AG09309 (cell line): ENCODE data around the gene TPRX1.
"Not testable (repeated sequence)": the region's sequence is repeated elsewhere in the genome, so short reads cannot be mapped to it uniquely, and the experiment has no call there.

ENCODE experiments used
- DNase-seq: peaks from one replicate; pipeline ENCODE4 v3.0.0-alpha.2; 2010; ENCODE audit warnings: low read depth
- H3K4me3 ChIP-seq: 2 replicates; pipeline ENCODE4 v1.5.1; 2011; ENCODE audit warnings: mild to moderate bottlenecking, low read depth, low read length, moderate library complexity; ENCODE audit not compliant: control insufficient read depth
- TF ChIP-seq, protein P1 (sequence below): IDR thresholded peaks from 2 replicates; pipeline ENCODE4 v1.5.1; 2011; ENCODE audit warnings: mild to moderate bottlenecking, low read depth, low read length, inconsistent platforms; ENCODE audit not compliant: insufficient read depth, control insufficient read depth; ENCODE audit errors: missing control alignments

Gene TPRX1

DNA sequence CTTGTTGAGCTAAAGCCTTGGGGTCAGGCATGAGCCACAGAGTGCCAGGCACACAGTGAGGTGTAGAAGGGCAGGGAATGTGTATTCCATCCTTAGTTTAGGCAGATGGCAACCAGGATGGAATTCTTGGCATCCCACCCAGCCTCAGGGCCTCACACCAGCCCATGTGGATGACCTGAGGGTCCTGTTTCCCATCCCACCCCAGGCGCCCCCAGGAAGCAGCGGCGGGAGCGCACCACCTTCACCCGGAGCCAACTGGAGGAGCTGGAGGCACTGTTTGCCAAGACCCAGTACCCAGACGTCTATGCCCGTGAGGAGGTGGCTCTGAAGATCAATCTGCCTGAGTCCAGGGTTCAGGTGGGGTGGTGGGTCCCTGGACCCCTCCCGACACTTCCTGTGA is 31.7 kb upstream of the TPRX1 start:
- no peak for DNase-seq
- H3K4me3 ChIP-seq: no peak overlapping the region
- TF ChIP-seq, protein P1, sequence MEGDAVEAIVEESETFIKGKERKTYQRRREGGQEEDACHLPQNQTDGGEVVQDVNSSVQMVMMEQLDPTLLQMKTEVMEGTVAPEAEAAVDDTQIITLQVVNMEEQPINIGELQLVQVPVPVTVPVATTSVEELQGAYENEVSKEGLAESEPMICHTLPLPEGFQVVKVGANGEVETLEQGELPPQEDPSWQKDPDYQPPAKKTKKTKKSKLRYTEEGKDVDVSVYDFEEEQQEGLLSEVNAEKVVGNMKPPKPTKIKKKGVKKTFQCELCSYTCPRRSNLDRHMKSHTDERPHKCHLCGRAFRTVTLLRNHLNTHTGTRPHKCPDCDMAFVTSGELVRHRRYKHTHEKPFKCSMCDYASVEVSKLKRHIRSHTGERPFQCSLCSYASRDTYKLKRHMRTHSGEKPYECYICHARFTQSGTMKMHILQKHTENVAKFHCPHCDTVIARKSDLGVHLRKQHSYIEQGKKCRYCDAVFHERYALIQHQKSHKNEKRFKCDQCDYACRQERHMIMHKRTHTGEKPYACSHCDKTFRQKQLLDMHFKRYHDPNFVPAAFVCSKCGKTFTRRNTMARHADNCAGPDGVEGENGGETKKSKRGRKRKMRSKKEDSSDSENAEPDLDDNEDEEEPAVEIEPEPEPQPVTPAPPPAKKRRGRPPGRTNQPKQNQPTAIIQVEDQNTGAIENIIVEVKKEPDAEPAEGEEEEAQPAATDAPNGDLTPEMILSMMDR: no peak

DNA sequence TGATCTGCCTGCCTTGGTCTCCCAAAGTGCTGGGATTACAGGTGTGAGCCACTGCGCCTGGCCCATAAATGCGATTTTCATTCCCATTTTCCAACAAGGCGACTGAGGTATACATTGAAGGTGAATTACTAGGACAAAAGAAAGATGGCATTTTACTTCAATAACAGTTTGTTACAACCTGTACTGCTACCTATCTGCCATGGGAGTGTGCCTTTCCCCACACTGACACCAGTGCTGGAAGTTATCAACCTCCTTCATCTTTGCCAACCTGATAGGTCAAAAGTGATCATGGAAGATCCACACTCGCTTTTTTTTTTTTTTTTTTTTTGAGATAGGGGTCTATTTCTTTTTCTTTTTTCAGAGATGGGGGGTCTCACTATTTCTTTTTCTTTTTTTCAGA is 28.4 kb upstream of the TPRX1 start:
- no peak for DNase-seq
- TF ChIP-seq, protein P1: no peak
- no peak overlapping the region for H3K4me3 ChIP-seq

DNA sequence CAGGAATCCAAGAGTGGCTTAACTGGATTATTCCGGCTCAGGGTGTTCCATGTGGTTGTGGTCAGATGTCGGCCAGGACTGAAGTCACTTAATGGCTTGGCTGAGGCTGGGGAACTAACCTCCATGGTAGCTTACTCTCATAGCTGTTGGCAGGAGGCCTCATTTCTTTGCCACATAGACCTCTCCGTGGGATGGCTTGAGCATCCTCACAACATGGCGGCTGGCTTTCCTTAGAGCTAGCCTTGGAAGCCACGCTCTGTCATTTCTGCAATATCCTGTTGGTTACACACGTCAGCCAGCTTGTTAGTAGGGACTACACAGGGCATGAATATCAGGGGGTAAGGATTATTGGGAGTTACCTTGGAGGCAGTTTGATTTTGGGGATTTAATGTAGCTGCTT is 22.4 kb upstream of the TPRX1 start:
- TF ChIP-seq, protein P1: no peak
- H3K4me3 ChIP-seq: no peak overlapping the region
- no peak for DNase-seq

DNA sequence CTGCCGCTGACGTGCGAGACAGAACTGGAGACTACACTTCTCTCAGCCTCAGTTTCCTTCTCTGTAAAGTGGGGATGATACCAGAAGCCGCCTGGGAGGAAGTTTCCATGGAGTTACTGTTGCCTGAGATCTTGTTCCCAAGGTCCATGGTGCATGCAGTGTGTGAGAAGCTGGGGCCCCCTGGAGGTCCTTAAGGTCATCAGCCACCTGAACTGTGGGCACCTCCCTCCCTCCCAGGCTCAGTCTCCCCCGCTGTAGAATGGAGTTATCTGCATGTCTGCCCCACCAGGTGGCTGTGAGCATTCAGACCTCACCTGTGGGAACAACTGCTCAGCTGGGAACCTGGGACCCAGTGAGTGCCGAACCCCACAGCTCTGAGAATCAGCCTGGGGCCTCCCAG is 20.0 kb upstream of the TPRX1 start:
- TF ChIP-seq, protein P1: no peak
- no peak for DNase-seq
- H3K4me3 ChIP-seq: no peak overlapping the region

DNA sequence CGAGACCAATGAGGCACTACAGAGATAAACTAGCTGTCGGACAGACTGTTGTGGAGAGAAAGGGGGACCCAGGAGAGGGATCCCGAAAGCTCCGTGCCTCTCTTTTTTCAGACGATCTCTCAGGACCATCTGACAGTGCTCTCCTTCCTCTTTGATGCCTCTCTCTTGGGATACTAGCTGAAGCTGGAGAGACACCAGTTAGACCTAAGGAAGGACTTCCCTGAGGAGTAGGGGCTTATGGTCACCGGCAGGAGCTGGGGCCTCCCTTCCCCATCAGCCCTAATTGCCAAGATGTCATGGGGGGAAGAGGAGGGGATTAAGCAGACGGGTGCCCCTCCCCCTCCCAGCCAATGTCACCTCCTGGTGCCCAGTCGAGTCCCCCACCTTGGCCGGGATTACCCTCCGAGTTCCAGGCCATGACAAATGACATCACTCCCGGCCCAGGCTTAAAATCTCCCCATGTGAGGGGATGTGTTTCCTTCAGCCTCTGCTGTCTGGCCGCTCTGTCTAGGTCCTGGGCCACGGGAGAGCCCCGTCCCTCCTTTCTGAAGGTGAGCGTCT is 17.2 kb upstream of the TPRX1 start, which contains the start of gene CRX:
Gene CRX, plus strand, starts transcription at position 478 of the 561 bp plus-strand sequence. CDS start 12,507 bp downstream, outside the sequence.
- DNase-seq: no peak
- TF ChIP-seq, protein P1: no peak
- H3K4me3 ChIP-seq: no peak within 1 kb of the TSS

DNA sequence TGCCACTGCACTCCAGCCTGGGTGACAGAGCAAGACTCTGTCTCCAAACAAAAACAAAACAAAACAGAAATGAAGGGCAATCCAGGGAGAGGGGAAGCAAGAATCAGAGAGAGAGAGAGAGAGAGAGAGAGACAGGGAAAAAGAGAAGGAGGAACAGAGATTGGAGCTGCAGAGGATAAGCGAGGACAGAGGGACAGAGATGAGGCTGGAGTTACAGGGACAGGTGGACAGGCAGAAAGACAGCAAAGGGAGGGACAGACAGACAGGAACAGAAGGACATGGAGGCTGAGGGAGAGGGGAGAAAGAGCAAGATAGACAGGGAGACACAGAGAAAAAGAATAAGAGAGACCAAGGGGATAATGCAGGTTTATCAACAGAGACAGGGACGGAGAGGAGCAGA is 16.1 kb upstream of the TPRX1 start:
- TF ChIP-seq, protein P1: no peak

DNA sequence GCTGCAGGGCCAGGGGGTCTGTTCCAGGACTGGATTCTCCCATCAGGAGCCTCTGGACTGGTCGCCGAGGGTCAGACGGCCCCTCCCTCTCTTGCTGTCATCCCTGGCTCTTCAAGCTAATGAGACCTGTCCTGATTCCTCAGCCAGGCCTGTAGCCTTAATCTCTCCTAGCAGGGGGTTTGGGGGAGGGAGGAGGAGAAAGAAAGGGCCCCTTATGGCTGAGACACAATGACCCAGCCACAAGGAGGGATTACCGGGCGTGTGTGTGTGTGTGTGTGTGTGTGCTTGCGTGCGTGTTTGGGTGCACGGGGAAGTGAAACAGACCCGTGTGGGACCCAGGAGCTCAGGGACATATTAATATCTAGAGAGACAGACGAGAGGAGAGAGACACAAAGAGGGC is 15.5 kb upstream of the TPRX1 start:
- no peak overlapping the region for H3K4me3 ChIP-seq
- no peak for DNase-seq
- TF ChIP-seq, protein P1: no peak

More for the DNA sequence above, 16.1 kb upstream of the TPRX1 start:
- H3K4me3 ChIP-seq: no peak overlapping the region
- DNase-seq: no peak

DNA sequence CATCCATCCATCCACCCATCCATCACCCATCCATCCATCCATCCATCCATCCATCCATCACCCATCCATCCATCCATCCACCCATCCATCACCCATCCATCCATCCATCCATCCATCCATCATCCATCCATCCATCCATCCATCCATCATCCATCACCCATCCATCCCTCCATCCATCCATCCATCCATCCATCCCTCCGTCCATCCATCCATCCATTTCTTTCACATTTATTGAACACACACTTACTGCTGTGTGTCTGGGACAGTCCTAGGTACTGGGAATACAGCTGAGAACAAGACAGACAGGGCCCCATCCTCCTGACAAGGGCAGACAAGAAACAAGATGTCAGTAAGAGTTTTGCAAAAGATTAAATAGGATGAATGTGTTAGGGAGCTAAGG is 13.9 kb upstream of the TPRX1 start:
- DNase-seq: not testable (repeated sequence)

DNA sequence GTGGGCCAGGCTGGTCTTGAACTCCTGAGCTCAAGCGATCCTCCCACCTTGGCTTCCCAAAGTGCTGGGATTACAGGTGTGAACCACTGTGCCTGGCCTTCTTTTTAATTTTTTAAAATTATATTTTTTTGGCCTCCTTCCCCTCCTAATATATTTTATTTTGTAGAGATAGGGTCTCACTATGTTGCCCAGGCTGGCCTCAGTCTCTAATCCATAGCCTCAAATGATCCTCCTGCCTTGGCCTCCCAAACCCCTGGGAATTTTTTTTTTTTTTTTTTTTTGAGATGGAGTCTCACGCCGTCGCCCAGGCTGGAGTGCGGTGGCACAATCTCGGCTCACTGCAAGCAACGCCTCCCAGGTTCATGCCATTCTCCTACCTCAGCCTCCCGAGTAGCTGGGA is 11.9 kb upstream of the TPRX1 start:
- DNase-seq, H3K4me3 ChIP-seq: not testable (repeated sequence)

More for the DNA sequence above, 13.9 kb upstream of the TPRX1 start:
- H3K4me3 ChIP-seq: not testable (repeated sequence)
